Measurements from ENCODE around the gene EFEMP2. TPM values are rescaled to one million over a fixed set of nuclear protein-coding genes. Genes with fewer than 3 reads are reported as not detected.

The EFEMP2 gene
- total and polyA plus RNA-seq, 10 of the 15 experiments (the other 5 are each of a cell fraction or from before 2014, with no cell fraction given) = 0.24 to 13.2 (median 1.3) TPM; not detected in 1

DNA sequence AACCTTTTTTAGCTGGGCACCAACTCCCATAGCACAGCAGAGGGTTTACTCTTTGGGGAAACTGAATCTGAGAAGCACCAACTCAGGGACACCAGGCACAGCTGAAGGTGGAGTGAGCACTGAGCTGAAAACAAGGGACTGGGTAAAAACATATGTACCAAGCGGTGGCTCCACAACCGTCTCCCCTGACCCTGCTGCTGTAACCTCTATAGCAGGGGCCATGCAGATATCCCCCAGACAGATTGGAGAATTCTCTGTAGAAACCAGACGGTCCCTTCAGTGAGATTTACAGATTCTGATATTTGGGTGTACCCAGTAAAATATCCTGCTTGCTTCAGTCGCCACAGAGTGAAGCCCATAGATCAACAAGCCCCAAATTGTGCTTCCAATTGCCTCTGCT is 43.1 kb downstream of the EFEMP2 start (continued):
- TF ChIP-seq, protein P1, sequence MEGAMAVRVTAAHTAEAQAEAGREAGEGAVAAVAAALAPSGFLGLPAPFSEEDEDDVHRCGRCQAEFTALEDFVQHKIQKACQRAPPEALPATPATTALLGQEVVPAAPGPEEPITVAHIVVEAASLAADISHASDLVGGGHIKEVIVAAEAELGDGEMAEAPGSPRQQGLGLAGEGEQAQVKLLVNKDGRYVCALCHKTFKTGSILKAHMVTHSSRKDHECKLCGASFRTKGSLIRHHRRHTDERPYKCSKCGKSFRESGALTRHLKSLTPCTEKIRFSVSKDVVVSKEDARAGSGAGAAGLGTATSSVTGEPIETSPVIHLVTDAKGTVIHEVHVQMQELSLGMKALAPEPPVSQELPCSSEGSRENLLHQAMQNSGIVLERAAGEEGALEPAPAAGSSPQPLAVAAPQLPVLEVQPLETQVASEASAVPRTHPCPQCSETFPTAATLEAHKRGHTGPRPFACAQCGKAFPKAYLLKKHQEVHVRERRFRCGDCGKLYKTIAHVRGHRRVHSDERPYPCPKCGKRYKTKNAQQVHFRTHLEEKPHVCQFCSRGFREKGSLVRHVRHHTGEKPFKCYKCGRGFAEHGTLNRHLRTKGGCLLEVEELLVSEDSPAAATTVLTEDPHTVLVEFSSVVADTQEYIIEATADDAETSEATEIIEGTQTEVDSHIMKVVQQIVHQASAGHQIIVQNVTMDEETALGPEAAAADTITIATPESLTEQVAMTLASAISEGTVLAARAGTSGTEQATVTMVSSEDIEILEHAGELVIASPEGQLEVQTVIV (IDR thresholded peaks at IDR 0.05; ENCODE audit: borderline replicate concordance, partially characterized antibody) = no peak
- TF ChIP-seq, protein P2, sequence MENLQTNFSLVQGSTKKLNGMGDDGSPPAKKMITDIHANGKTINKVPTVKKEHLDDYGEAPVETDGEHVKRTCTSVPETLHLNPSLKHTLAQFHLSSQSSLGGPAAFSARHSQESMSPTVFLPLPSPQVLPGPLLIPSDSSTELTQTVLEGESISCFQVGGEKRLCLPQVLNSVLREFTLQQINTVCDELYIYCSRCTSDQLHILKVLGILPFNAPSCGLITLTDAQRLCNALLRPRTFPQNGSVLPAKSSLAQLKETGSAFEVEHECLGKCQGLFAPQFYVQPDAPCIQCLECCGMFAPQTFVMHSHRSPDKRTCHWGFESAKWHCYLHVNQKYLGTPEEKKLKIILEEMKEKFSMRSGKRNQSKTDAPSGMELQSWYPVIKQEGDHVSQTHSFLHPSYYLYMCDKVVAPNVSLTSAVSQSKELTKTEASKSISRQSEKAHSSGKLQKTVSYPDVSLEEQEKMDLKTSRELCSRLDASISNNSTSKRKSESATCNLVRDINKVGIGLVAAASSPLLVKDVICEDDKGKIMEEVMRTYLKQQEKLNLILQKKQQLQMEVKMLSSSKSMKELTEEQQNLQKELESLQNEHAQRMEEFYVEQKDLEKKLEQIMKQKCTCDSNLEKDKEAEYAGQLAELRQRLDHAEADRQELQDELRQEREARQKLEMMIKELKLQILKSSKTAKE (IDR thresholded peaks at IDR 0.05; ENCODE audit: low read depth, poor library complexity, severe bottlenecking) = no peak
- TF ChIP-seq ZNF384 (IDR thresholded peaks at IDR 0.05; ENCODE audit: borderline replicate concordance, low read depth, low read length) (no peak), SUZ12 (IDR thresholded peaks at IDR 0.05; ENCODE audit: unreplicated experiment) (no peak), CEBPB (IDR thresholded peaks at IDR 0.05; ENCODE audit: borderline replicate concordance in 1 of 2, low read depth in 2 of 2, low read length in 2 of 2) (no peak), KDM1A (IDR thresholded peaks at IDR 0.05; ENCODE audit: borderline replicate concordance) (no peak), SIN3A (IDR thresholded peaks at IDR 0.05; ENCODE audit: low read depth, low read length) (no peak), HCFC1 (IDR thresholded peaks at IDR 0.05; ENCODE audit: low read length) (no peak)
- TF ChIP-seq, protein P3, sequence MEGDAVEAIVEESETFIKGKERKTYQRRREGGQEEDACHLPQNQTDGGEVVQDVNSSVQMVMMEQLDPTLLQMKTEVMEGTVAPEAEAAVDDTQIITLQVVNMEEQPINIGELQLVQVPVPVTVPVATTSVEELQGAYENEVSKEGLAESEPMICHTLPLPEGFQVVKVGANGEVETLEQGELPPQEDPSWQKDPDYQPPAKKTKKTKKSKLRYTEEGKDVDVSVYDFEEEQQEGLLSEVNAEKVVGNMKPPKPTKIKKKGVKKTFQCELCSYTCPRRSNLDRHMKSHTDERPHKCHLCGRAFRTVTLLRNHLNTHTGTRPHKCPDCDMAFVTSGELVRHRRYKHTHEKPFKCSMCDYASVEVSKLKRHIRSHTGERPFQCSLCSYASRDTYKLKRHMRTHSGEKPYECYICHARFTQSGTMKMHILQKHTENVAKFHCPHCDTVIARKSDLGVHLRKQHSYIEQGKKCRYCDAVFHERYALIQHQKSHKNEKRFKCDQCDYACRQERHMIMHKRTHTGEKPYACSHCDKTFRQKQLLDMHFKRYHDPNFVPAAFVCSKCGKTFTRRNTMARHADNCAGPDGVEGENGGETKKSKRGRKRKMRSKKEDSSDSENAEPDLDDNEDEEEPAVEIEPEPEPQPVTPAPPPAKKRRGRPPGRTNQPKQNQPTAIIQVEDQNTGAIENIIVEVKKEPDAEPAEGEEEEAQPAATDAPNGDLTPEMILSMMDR (IDR thresholded peaks at IDR 0.05 in 2 of 3, conservative IDR thresholded peaks at IDR 0.05 in 1 of 3; ENCODE audit: control insufficient read depth in 2 of 3, extremely low read depth in 1 of 3, insufficient read depth in 1 of 3, low read depth in 3 of 3, low read length in 3 of 3) = no peak
- TF ChIP-seq, protein P4, sequence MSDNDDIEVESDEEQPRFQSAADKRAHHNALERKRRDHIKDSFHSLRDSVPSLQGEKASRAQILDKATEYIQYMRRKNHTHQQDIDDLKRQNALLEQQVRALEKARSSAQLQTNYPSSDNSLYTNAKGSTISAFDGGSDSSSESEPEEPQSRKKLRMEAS (IDR thresholded peaks at IDR 0.05; ENCODE audit: low read depth, low read length) = no peak

All from GM12878 (cell line).